ENCODE measurements around the gene MYO9A. TPM values are rescaled to one million over a fixed set of nuclear protein-coding genes. Genes with fewer than 3 reads are reported as not detected.
"Not testable (repeated sequence)": the region's sequence is repeated elsewhere in the genome, so short reads cannot be mapped to it uniquely, and the experiment has no call there.

The MYO9A gene
- total RNA-seq, 1 donor from 2014 or later = 27.5 TPM

GRCh38 chr15:71925145-71925544 lies 192.8 kb downstream of the MYO9A start:
- DNase-seq (ENCODE audit: missing footprints) (no peak), ATAC-seq (no peak)
- intact Hi-C loops (cut with DNase I) = no loop called here

GRCh38 chr15:71921191-71921590 lies 196.8 kb downstream of the MYO9A start:
- intact Hi-C loops (cut with DNase I) = no loop called here
- DNase-seq (ENCODE audit: missing footprints) = no peak
- no peak for ATAC-seq

- intact Hi-C loops (cut with DNase I) = no loop called here
- DNase-seq (ENCODE audit: missing footprints) (no peak), ATAC-seq (no peak)
Measured at GRCh38 chr15:71920573-71920972, 197.4 kb downstream of the MYO9A start.

- DNase-seq (ENCODE audit: missing footprints) = no peak
- ATAC-seq = no peak
- intact Hi-C loops (cut with DNase I) = no loop called here
Measured at GRCh38 chr15:71916834-71917233, 201.1 kb downstream of the MYO9A start.

- ATAC-seq = no peak
- DNase-seq (ENCODE audit: missing footprints) = no peak
- intact Hi-C loops (cut with DNase I) = no loop called here
Measured at GRCh38 chr15:71914092-71914491, 203.9 kb downstream of the MYO9A start.

- DNase-seq (ENCODE audit: missing footprints) (no peak), ATAC-seq (no peak)
- intact Hi-C loops (cut with DNase I) = no loop called here
Measured at GRCh38 chr15:71899674-71900073, 218.3 kb downstream of the MYO9A start.

- no peak for ATAC-seq
- DNase-seq (ENCODE audit: missing footprints) = no peak
- intact Hi-C loops (cut with DNase I) = loop anchor here (5.0 kb wide), 1 partner anchor 264 kb away; no protein-coding TSS in a partner anchor
Measured at GRCh38 chr15:71893691-71894090, 224.3 kb downstream of the MYO9A start.

GRCh38 chr15:71892335-71892734 lies 225.6 kb downstream of the MYO9A start:
- ATAC-seq (no peak), DNase-seq (ENCODE audit: missing footprints) (no peak)
- intact Hi-C loops (cut with DNase I) = loop anchor here (5.0 kb wide), 1 partner anchor 265 kb away; no protein-coding TSS in a partner anchor

GRCh38 chr15:71891026-71891425 lies 226.9 kb downstream of the MYO9A start:
- DNase-seq (ENCODE audit: missing footprints) (no peak), ATAC-seq (peak; percentile 90)
- intact Hi-C loops (cut with DNase I) = loop anchor here (5.0 kb wide), 1 partner anchor 266 kb away; no protein-coding TSS in a partner anchor

GRCh38 chr15:71889947-71890346 lies 228.0 kb downstream of the MYO9A start:
- intact Hi-C loops (cut with DNase I) = loop anchor here (5.0 kb wide), 1 partner anchor 267 kb away; no protein-coding TSS in a partner anchor
- no peak for DNase-seq (ENCODE audit: missing footprints)
- no peak for ATAC-seq

- ATAC-seq = no peak
- intact Hi-C loops (cut with DNase I) = no loop called here
- no peak for DNase-seq (ENCODE audit: missing footprints)
Measured at GRCh38 chr15:71889385-71889784, 228.6 kb downstream of the MYO9A start.

- DNase-seq (ENCODE audit: missing footprints) (no peak), ATAC-seq (no peak)
- intact Hi-C loops (cut with DNase I) = no loop called here
Measured at GRCh38 chr15:71888797-71889196, 229.2 kb downstream of the MYO9A start.

GRCh38 chr15:71885390-71885789 lies 232.6 kb downstream of the MYO9A start:
- ATAC-seq = no peak

GRCh38 chr15:71883447-71883846 lies 234.5 kb downstream of the MYO9A start:
- intact Hi-C loops (cut with DNase I) = no loop called here
- no peak for ATAC-seq
- no peak for DNase-seq (ENCODE audit: missing footprints)

More at GRCh38 chr15:71885390-71885789, 232.6 kb downstream of the MYO9A start:
- intact Hi-C loops (cut with DNase I) = no loop called here
- no peak for DNase-seq (ENCODE audit: missing footprints)

- intact Hi-C loops (cut with DNase I) = no loop called here
- ATAC-seq (no peak), DNase-seq (ENCODE audit: missing footprints) (no peak)
Measured at GRCh38 chr15:71880276-71880675, 237.7 kb downstream of the MYO9A start.

GRCh38 chr15:71874245-71874644 lies 243.7 kb downstream of the MYO9A start:
- DNase-seq (ENCODE audit: missing footprints) = no peak
- no peak for ATAC-seq
- intact Hi-C loops (cut with DNase I) = no loop called here

- intact Hi-C loops (cut with DNase I); DNase-seq (ENCODE audit: missing footprints); ATAC-seq: not testable (repeated sequence)
Measured at GRCh38 chr15:71858232-71858631, 259.7 kb downstream of the MYO9A start.

- DNase-seq (ENCODE audit: missing footprints) = no peak
- no peak for ATAC-seq
- intact Hi-C loops (cut with DNase I) = no loop called here
Measured at GRCh38 chr15:71853543-71853942, 264.4 kb downstream of the MYO9A start.

GRCh38 chr15:71844916-71845315 lies 273.0 kb downstream of the MYO9A start:
- DNase-seq (ENCODE audit: missing footprints) (no peak), ATAC-seq (no peak)
- intact Hi-C loops (cut with DNase I) = no loop called here

GRCh38 chr15:71841563-71841962 lies 276.4 kb downstream of the MYO9A start:
- no peak for DNase-seq (ENCODE audit: missing footprints)
- intact Hi-C loops (cut with DNase I) = no loop called here
- ATAC-seq = no peak

GRCh38 chr15:71830981-71831380 lies 287.0 kb downstream of the MYO9A start:
- intact Hi-C loops (cut with DNase I) = no loop called here
- no peak for DNase-seq (ENCODE audit: missing footprints)
- no peak for ATAC-seq

All from Right ventricle myocardium inferior (tissue), 1 donor.